Colon (tissue), 2 donors: Measurements from ENCODE around the gene SLC22A16.

Experiments
- FAIRE-seq: peaks from 2 replicates; lab custom pipeline; 2012; peaks lifted over from hg19 to GRCh38; lab: Jason Lieb, UNC
- donor health status: control.
- donor health status: control.

Gene SLC22A16

DNA sequence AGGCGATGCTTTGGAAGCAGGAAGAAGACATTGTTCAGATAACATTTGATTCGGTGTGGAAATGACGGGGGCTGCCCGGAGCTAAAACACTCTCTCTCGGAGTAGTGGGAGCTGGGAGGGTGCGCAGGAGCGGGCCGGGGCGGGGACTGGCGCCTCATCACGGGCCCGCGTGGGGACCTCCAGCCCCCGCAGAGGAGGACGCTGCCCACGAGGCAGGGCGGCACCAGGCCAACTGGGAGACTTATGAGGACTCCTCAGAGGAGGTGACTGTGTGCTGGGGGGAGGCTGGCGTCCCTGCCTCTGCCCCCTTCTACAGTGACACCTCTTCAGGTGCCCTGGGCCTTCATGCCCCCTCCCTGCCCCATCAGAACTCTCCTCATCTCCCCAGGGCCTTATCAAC is 76.2 kb downstream of the SLC22A16 start:
- no peak for FAIRE-seq

DNA sequence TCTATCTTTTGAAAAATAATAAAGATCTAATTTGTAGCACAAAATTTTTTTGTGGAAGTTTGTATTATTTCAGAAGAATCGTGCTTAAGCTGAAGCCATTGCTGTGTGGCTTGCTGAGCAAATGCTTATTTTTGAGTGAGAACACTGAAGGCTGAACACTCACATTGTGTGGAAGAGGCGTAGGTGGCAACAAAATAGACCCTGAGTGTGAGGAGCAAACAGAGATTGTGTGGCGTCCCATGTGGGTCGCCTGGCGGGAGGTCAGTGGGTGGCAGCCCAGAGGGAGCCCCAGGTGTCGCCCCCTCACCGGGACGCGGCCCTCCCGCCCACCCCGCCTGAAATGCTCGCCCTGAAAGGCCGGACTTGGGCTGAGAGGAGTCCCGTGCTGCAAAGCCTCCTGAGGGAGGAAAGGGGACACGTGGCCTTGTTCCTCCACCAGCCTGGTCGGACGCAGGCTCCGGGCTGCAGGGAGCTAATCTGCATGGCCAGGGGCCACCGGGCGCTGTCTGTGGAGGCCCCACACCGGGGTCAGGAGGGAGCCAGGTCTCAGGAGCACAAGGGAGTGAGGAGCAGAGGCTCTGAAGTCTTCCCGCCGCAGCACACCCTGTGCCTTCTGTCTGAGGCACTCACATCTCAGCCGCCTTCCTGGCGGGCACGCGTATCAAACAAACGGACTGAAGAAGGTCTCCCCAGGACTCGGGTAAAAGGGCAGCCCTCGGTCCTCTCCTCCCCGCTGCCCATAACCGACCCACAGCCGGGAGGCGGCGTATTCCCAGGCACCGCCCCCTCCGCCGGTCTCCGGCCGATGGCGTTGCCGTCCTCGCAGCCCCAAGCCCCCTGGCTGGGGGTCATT is 77.0 kb downstream of the SLC22A16 start:
- FAIRE-seq, result no peak

DNA sequence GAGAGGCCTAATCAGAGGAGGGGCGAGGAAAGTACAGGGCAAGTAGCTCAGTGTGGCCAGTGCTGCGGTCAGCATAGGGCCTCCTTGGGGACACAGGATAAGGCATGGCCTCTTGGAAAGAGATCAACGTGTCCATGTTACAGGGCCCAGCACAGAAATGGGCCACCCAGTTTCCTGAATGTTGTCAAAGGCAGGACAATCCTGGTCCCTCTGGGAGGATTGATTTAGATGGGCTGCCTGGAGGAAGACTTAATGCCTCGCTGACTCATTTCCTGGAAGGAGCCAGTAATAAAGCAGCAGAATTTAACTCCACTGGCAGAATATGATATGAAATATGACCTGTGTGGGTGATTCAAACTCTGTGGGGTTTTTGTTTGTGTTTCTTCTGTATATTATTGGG is 77.6 kb downstream of the SLC22A16 start:
- no peak for FAIRE-seq

DNA sequence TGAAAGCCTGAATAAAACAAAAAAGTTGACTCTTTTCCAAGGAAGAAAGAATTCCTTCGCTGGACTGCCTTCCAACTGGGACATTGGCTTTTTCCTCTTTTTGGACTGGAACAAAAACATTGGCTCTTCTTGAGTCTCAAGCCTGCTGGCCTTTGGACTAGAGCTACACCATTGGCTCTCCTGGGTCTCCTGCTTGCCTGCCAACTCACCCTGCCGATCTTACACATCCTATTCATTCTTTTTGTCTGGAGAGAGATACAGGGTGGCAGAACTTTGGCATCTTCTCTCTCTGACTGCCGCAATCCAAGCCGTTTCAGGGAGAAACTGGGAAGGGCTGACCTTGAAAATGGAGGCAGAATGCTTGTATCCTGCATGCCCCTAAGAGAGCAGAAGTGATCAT is 81.2 kb downstream of the SLC22A16 start:
- no peak for FAIRE-seq

DNA sequence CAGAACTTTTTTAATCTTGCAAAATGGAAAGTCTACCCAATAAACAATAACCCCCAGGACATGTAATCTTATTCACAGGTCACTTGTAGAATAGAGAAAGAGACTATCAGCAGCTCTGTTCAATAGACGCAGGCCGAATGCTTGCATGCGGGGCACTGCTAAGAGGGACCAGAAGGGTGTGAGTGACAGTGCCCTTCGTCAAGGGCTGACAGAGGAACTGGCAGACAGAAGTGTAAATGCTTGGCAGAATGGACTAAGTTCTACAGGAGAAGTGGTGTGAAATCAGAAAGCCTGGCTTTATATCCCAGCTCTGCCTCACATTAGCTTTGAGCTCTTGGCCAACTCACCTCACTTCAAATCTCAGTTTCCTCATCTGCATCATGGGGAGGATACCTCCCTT is 82.0 kb downstream of the SLC22A16 start:
- FAIRE-seq, result no peak

DNA sequence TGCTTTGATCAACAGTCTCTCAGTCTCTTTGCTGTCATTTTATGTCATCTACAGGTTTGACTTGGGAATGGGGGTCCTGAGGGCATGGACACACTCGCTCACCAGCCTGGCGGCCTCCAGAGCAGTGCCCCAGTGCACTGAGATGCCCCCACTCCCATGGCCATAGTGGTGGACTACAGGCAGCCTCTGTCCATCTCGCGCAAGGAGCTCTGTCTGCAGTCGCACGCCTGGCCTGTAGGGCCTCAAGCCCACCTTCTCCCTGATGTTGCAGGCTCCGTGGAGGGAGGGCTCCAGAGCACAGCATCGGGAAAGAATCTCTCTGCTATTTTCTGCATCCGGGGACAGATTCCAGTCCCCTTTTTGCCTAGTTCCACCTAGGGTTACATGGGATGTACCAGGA is 83.7 kb downstream of the SLC22A16 start:
- no peak for FAIRE-seq

DNA sequence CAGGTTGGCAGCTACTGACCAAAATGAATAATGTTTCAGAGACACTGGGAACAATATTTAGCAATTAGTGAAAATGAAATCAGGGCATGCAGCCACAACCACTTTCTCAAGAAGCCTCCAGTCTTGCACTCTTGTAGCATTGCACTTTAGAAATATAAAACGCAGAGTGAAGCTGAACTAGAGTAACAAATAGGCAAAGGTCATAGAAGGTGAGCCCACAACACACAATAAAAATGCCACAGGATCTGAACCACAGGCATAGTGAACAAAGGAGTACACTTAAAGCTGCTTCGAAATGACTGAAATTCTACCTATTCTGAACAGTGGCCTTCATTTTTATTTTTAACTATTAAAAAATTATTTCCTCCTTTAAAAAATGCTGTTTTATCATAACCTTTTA is 86.0 kb downstream of the SLC22A16 start:
- no peak for FAIRE-seq

DNA sequence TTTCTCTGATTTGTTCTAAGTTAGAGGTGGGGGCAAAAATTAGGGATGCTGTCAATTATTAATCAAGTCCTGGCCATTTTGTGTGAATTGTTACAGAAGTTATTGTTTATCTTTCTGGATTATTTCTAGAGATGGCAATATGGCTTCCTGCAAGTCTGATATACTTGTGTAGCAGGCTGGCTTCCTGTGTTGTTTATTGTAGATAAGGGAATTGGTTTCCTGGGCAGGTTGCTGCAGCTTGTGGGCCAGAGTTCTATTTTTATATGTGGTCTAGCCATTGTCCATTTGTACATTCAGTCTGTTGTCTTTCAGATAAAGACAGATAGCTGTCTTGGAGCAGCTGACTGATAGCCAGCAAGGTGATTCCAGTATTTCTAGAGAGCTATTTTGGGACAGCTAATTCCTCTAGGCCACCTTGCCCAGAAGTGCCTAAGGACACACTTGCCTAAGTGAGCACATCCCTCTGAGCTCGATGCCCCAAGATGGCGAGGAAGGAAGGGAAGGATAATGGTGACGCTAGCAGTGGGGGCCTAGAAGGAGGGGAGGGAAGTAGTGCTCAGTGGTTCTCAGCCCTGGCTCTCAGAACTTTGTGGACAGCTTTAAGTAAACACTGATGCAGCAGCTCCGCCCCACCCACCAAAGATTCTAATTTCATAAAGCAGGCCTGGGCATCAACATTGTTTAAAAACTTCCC is 86.6 kb downstream of the SLC22A16 start:
- no peak for FAIRE-seq

DNA sequence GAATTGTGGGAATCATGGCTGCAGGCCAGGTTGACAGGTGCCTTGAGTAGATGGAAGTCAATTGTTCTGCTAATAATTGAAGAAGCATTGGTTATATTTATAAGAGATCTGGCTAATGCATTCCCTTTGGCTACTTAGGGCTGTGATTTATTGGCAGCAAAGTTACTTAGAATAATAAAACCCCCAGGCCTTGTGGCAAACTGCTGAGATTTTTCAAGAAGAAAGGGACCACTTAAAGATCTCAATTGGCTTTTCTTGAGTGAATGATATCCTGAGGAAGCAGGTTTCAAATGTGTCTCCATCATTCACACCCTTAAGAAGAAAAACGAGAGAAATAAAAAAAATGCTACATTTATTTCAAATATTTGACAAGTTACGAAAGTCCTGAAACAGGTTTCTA is 88.4 kb downstream of the SLC22A16 start:
- no peak for FAIRE-seq

DNA sequence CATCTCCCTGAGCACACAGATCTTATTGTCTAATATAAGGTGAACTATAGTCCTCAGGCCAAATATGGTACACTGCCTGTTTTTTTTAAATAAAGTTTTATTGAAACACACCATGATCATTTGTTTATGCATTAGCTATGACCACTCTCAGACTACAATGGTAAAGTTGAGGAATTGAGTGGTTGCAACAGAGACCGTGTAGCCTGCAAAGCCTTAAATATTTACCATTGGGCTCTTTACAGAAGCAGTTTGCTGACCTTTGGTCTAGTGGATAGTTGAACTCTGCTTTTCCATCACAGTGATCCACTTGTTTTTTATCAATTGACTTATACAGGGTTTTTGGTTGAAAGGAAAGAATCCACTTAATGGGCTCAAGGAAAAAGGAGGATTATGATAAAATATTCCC is 91.0 kb downstream of the SLC22A16 start:
- no peak for FAIRE-seq

DNA sequence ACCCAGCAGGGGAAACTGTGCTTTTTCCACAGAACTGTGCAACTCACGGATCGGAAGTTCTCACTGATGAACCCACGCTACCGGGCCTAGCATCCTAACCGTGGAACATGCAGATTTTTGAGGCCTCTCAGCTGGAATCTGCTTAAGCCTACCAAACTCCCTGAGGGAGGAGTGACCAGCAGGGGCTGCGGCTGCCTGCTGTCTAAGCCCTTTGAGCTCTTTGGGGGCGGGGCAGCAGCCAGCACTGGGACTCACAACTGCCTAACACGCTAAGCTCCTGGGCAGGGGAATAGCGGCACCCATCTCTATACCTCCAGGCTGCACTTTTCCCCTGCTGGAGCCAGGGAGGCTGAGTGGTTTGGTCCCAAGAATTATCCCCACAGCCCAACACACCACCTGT is 97.9 kb downstream of the SLC22A16 start:
- FAIRE-seq, result no peak
